ENCODE measurements around the gene F11R.
A peak's percentile ranks its signal among the peaks of the same experiment; 100 is the strongest.

Gene F11R

DNA sequence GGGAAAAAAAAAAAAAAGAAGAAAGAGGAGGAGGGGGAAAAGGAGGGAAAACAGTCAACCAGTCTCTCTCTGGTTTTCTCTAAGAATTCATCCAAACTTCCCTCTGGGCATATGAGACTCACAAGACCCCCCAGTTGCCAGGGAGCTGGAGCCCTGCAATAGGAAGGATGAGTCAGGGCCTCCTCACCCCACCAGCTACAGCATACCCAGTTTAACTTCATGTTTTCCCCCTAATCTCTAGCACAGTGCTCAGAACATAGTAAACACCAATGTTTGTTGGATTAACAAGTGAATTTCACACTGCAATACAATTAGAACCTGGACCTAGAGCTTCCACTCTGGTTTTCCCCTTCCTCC, 7.8 kb downstream of the F11R start:
- POLR2A ChIA-PET (ENCODE audit: low non-redundant PET): interaction anchor here (0.6 kb wide), 1 partner anchor 32 kb away, joined by 5 read pairs; no protein-coding TSS in a partner anchor
- CTCF ChIA-PET: interaction anchor here (0.6 to 0.9 kb wide), 4 partner anchors 48 to 190 kb away, joined by 3 to 5 read pairs (median 3); no protein-coding TSS in a partner anchor
- DNase-seq (ENCODE audit: low spot score): no peak
- TF ChIP-seq, protein P1, sequence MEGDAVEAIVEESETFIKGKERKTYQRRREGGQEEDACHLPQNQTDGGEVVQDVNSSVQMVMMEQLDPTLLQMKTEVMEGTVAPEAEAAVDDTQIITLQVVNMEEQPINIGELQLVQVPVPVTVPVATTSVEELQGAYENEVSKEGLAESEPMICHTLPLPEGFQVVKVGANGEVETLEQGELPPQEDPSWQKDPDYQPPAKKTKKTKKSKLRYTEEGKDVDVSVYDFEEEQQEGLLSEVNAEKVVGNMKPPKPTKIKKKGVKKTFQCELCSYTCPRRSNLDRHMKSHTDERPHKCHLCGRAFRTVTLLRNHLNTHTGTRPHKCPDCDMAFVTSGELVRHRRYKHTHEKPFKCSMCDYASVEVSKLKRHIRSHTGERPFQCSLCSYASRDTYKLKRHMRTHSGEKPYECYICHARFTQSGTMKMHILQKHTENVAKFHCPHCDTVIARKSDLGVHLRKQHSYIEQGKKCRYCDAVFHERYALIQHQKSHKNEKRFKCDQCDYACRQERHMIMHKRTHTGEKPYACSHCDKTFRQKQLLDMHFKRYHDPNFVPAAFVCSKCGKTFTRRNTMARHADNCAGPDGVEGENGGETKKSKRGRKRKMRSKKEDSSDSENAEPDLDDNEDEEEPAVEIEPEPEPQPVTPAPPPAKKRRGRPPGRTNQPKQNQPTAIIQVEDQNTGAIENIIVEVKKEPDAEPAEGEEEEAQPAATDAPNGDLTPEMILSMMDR (conservative IDR thresholded peaks at IDR 0.05; ENCODE audit: low read depth): no peak
- peak overlapping the region; percentile 90 for H3K27ac ChIP-seq

DNA sequence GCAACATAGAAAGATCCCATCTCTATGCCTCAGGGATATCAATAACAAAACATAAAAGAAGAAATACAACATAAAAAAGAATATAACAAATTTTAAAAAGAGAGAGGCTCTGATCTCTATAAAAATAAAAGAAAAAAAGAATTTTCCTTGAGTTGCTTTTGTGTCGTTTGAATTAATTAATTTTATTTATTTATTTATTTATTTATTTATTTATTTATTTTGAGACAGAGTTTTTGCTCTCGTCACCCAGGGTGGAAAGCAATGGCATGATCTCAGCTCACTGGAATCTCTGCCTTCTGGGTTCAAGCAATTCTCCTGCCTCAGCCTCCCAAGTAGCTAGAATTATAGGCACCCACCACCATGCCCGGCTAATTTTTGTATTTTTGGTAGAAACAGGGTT, 8.5 kb downstream of the F11R start:
- H3K27ac ChIP-seq: no peak overlapping the region
- TF ChIP-seq, protein P1 (conservative IDR thresholded peaks at IDR 0.05; ENCODE audit: low read depth): no peak
- ChIA-PET CTCF (no interaction called here), POLR2A (ENCODE audit: low non-redundant PET) (no interaction called here)
- DNase-seq (ENCODE audit: low spot score): no peak

DNA sequence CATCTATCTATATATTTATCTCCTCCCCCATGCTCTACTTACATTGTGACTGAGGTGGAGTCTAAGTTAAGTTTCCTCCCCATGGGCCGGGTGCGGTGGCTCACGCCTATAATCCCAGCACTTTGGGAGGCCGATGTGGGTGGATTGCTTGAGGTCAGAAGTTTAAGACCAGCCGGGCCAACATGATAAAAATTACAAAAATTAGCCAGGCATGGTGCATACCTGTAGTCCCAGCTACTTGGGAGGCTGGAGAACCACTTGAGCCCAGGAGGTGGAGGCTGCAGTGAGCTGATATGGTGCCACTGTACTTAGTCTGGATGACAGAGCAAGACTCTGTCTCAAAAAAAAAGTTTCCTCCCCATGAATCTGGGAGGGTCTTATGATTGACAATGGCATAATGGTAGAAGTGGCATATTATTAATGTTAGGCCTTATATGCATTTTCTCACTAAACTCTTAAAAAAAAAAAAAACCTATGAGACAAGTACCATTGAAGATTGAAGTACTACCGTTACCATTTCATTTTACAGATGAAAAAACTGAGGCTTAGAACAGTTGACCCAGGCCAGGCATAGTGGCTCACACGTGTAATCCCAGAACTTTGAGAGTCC, 11.2 kb downstream of the F11R start:
- H3K27ac ChIP-seq: no peak overlapping the region
- DNase-seq (ENCODE audit: low spot score): no peak
- TF ChIP-seq, protein P1 (conservative IDR thresholded peaks at IDR 0.05; ENCODE audit: low read depth): no peak
- CTCF ChIA-PET: interaction anchor here (0.6 kb wide), 1 partner anchor 57 kb away, joined by 3 read pairs; no protein-coding TSS in a partner anchor
- POLR2A ChIA-PET (ENCODE audit: low non-redundant PET): no interaction called here

DNA sequence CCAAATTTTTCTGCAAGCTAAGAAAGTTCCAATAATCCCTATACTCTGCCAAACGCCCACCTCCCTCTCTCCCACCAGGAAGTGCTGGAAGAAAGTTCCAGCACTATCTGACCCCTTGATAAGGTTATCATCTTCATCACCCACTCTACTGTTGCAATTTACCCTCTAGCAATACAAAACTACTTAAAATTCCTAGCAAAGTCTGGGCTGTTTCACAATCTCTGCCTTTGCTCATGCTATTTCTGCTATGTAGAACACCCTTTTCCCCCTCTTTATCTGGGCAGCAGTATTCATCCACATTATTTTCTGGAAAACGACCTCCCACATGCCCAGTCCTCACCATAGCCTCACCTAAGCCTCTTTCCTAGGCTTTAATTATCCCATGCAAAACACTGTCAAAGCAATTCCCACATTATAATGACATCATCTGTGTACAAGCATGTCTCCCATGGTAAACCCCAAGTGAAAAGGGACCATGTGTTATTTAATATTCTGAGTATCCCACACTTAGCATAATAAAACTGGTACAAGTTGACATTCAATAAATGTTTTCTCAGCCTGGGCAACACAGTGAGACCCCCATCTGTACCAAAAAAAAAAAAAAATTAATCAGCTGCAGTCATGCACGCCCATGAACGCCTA, 12.0 kb downstream of the F11R start:
- CTCF ChIA-PET: interaction anchor here (0.6 kb wide), 1 partner anchor 58 kb away, joined by 3 read pairs; no protein-coding TSS in a partner anchor
- no peak for DNase-seq (ENCODE audit: low spot score)
- H3K27ac ChIP-seq: no peak overlapping the region
- TF ChIP-seq, protein P1 (conservative IDR thresholded peaks at IDR 0.05; ENCODE audit: low read depth): no peak
- POLR2A ChIA-PET (ENCODE audit: low non-redundant PET): no interaction called here

DNA sequence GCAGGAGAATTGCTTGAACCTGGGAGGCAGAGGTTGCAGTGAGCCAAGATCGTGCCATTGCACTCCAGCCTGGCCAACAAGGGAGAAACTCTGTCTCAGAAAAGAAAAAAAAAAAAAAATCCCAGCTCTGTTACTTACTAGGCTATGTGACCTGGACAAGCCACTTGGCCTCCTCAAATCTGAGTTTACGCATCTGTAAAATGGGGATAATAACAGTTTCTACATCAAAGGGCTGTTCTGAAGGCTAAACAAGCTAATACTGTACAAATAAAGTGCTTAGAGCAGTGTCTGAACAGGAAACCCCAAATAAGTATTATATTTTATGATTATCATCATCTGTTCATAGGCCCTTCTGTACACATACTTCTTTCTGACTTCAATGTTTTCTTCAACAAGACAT, 13.6 kb downstream of the F11R start:
- TF ChIP-seq, protein P1 (conservative IDR thresholded peaks at IDR 0.05; ENCODE audit: low read depth): no peak
- H3K27ac ChIP-seq: no peak overlapping the region
- ChIA-PET CTCF (interaction anchor here (0.6 kb wide), 1 partner anchor 9 kb away, joined by 5 read pairs; no protein-coding TSS in a partner anchor), POLR2A (ENCODE audit: low non-redundant PET) (interaction anchor here (0.6 kb wide), 1 partner anchor 50 kb away, joined by 3 read pairs; no protein-coding TSS in a partner anchor)
- DNase-seq (ENCODE audit: low spot score): no peak

DNA sequence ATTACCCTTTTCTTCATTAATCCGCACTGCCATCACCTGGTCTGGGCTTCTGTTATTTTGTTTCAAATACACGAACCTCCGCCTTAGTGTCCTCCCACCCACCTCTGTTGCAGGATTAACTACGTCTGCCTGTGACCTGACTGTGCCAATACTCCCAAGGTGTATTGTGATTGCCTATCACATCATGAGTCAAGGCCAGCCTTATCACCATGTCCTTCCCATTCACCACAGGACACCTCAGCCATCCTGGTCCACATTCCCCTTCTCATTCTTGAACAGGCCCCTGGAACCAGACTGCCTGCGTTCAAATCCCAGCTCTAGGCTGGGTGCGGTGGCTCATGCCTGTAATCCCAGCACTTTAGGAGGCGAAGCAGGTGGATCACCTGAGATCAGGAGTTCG, 14.4 kb downstream of the F11R start:
- TF ChIP-seq, protein P1 (conservative IDR thresholded peaks at IDR 0.05; ENCODE audit: low read depth): no peak
- CTCF ChIA-PET: no interaction called here
- H3K27ac ChIP-seq: no peak overlapping the region
- POLR2A ChIA-PET (ENCODE audit: low non-redundant PET): no interaction called here
- DNase-seq (ENCODE audit: low spot score): no peak
